ENCODE data around the gene C19orf47.

The C19orf47 gene

GRCh38 chr19:40348125-40348913, at the start of gene C19orf47, which contains the start of gene PLD3:
Gene C19orf47 (minus strand): TSS chr19:40348397. CDS start chr19:40341857, 6,540 bp downstream.
Gene PLD3 (plus strand): TSS chr19:40348695. CDS start chr19:40366484, 17,789 bp downstream.
- DNase-seq, result peak; percentile 99

- DNase-seq, result no peak
Observed at GRCh38 chr19:40397568-40397906, 49.3 kb upstream of the C19orf47 start.

- DNase-seq, result no peak
Observed at GRCh38 chr19:40396886-40397567, 48.8 kb upstream of the C19orf47 start.

GRCh38 chr19:40395956-40396355, 47.8 kb upstream of the C19orf47 start:
- DNase-seq, result no peak

- no peak for DNase-seq
Observed at GRCh38 chr19:40394816-40395210, 46.6 kb upstream of the C19orf47 start.

DNA sequence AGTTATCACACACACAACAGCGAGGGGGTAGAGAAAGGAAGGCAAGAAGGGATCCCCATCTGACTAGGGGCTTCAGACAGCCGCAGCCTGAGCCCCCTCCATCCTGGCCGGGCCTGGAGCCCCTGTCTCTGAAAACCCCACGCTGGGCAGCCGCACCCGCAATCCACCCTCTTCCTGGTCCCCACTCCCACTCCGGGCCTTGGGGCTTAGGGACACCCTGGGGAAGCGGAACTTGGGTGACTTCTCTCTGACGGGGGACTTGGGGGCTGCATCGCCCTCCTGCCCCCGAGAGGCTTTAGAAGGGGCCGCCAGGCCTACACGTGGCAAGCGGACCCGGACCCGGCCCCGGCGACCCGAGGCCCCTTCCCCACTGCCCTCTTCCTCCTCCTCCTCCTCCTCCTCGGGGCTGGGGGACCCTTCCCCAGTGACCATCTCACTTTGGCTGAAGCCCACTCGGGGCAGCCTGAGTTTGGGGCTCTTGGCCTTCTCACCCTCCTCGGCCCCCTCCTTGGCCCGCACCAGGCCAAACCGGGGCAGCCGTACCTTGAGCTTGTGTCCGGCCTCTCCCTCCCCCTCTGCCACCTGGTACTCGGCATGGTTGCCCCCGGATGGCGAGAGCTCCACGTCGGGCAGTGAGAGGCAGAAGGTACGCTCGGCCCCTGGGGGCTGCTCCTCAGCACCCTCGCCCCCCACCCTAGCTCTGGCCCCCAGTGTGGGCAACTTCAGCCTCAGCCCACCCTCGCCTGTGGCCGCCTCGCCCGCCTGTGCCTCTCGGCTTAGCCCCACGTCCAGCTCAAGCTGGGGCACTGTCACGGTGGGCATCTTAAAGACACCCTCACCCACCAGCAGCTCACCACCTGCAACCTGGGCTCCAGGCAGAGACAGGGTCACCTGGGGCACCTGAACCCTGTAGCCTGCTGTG, 46.0 kb upstream of the C19orf47 start:
- no peak for DNase-seq

GRCh38 chr19:40392894-40393517, 44.8 kb upstream of the C19orf47 start:
- DNase-seq, result no peak

GRCh38 chr19:40392123-40392522, 43.9 kb upstream of the C19orf47 start:
- DNase-seq, result no peak

DNA sequence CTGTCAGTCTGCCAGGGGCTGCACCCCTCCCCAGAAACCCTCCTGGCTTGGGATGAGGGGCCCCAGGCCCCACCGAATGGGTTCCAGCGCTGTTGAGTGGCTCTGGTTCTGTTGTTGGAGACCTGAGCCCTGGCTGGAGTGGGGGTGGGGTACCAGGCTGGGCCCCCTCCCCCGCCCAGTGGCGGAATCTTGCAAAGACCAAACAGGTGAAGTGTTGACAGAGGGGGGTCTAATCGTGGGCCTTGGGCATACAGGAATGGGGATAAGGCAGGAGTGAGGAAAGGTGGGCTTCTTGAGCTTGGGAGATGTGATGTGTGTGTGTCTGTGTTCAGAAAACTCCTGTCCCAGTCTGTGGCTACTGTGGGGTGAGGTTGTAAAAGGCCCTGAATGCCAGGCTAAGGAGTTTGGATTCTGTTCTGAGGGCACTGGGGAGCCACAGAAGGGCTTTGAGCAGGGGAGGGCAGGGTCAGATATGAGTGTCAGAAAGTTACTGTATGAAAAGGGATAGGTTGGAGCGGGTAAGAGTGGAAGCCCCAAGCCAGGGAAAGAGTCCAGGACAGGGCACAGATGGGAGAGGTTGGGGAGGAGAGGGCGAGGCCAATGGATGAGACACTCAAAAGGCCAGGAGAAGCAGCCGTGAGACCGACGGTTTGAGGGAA, 42.0 kb upstream of the C19orf47 start, which contains the start of gene HIPK4:
Gene HIPK4, minus strand, starts transcription at position 98 of the 659 bp plus-strand sequence. CDS start 279 bp downstream, outside the sequence.
- DNase-seq, result no peak

- DNase-seq, result no peak
Observed at GRCh38 chr19:40389404-40390083, 41.3 kb upstream of the C19orf47 start.

- DNase-seq, result no peak
Observed at GRCh38 chr19:40388481-40388880, 40.3 kb upstream of the C19orf47 start.

DNA sequence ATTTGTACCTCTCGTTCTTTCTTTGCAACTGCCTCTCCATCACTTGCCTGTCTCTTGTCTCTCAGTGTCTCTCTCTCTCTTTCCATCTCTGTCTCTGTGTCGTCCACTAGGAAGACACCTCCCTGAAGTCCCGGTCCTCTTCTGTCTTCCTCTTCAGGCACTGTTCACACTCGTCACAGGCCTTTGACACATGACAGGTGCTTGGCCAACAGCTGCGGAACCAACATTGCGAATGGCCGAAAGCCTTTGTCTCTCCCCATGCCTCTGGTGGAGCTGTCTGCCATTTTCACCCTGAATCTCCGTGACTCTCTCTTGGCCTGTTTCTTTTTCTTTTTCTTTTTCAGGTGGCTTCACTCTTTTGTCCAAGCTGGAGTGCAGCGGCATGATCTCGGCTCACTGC, 39.0 kb upstream of the C19orf47 start:
- DNase-seq, result no peak

DNA sequence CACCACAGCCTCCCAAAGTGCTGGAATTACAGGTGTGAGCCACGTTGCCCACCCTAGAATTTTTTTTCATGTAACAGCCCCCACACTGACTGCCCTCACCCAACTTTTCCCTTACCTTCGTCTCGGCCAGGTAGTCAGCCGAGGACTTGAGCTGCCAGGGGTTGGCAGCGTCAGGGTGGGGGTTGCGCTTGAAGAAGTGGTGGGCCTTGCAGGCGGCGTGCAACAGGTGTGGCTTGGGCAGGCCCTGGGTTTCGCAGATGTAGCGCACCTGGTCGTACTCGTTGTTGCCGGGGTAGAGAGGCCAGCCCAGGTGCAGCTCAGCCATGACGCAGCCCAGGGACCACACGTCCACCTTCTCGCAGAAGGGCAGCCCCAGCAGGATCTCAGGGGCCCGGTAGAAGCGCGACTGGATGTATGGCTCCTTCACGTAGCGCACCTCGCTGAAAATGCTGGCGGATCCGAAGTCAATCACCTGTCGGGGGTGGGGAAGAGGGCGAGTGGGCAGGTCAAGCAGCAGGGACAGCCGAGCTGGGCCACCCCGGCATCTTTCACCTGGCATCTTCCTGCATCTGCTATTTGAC, 35.6 kb upstream of the C19orf47 start:
- no peak for DNase-seq

GRCh38 chr19:40381321-40381720, 33.1 kb upstream of the C19orf47 start:
- no peak for DNase-seq

GRCh38 chr19:40380199-40381037, 32.2 kb upstream of the C19orf47 start:
- no peak for DNase-seq

- DNase-seq, result no peak
Observed at GRCh38 chr19:40379446-40380198, 31.4 kb upstream of the C19orf47 start.

GRCh38 chr19:40378509-40378908, 30.3 kb upstream of the C19orf47 start:
- DNase-seq, result no peak

DNA sequence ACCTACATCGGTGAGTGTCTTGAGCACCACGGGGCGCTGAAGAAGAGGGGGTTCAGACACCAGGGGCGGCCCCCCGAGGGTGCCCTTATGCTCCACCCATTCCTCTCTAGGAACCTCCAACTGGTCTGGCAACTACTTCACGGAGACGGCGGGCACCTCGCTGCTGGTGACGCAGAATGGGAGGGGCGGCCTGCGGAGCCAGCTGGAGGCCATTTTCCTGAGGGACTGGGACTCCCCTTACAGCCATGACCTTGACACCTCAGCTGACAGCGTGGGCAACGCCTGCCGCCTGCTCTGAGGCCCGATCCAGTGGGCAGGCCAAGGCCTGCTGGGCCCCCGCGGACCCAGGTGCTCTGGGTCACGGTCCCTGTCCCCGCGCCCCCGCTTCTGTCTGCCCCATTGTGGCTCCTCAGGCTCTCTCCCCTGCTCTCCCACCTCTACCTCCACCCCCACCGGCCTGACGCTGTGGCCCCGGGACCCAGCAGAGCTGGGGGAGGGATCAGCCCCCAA, 29.7 kb upstream of the C19orf47 start:
- DNase-seq, result no peak

GRCh38 chr19:40376286-40376862, 28.2 kb upstream of the C19orf47 start:
- DNase-seq, result no peak
